DND-41 (cell line): ENCODE data around the gene DRG1.
"Not testable (repeated sequence)": the region's sequence is repeated elsewhere in the genome, so short reads cannot be mapped to it uniquely, and the experiment has no call there.

Experiments
- ATAC-seq: fragments of 200-7000 bp; cut with Tn5 transposase; 3 replicates; pipeline ENCODE4 v1.9.1; 2021; ENCODE audit warnings: low read depth; ENCODE audit not compliant: insufficient read depth
- DNase-seq: peaks from one replicate; pipeline ENCODE4 v3.0.0-alpha.2; 2020
- H2AFZ ChIP-seq: 2 replicates; pipeline ENCODE4 v1.6.0; 2012; ENCODE audit warnings: low read depth, low read length
- H3K27ac ChIP-seq: 2 replicates; pipeline ENCODE4 v1.5.1; 2012; ENCODE audit warnings: low read length, inconsistent platforms
- H3K27me3 ChIP-seq: fragments of 200-600 bp; sonication (generic); 2 replicates; pipeline ENCODE4 v1.6.0; 2012; ENCODE audit warnings: low read length, mild to moderate bottlenecking, inconsistent platforms; ENCODE audit not compliant: insufficient read depth, poor library complexity
- H3K36me3 ChIP-seq: 2 replicates; pipeline ENCODE4 v1.5.1; 2012; ENCODE audit warnings: low read length, inconsistent platforms; ENCODE audit not compliant: insufficient read depth
- H3K4me1 ChIP-seq: 2 replicates; pipeline ENCODE4 v1.5.1; 2012; ENCODE audit warnings: mild to moderate bottlenecking, low read length; ENCODE audit not compliant: insufficient read depth
- H3K4me2 ChIP-seq: 2 replicates; pipeline ENCODE4 v1.6.0; 2012; ENCODE audit warnings: mild to moderate bottlenecking, moderate library complexity, low read length, inconsistent platforms; ENCODE audit not compliant: insufficient read depth
- H3K4me3 ChIP-seq, 2 experiments: fragments of 200-600 bp in 1 of 2; shearing (Covaris generic) in 1 of 2; 2 replicates each; pipeline ENCODE4 v1.5.1; 2012 to 2016; ENCODE audit warnings: inconsistent platforms in 2 of 2, low read length in 2 of 2, mild to moderate bottlenecking in 2 of 2, low read depth in 1 of 2, moderate library complexity in 1 of 2
- H3K79me2 ChIP-seq: 2 replicates; pipeline ENCODE4 v1.6.0; 2012; ENCODE audit warnings: low read length, inconsistent platforms; ENCODE audit not compliant: insufficient read depth
- H3K9ac ChIP-seq: 2 replicates; pipeline ENCODE4 v1.6.0; 2012; ENCODE audit warnings: low read depth, mild to moderate bottlenecking, inconsistent platforms, low read length, moderate library complexity
- H3K9me3 ChIP-seq: 2 replicates; pipeline ENCODE4 v1.5.1; 2012; ENCODE audit warnings: low read length, moderate library complexity, mild to moderate bottlenecking, inconsistent platforms; ENCODE audit not compliant: insufficient read depth, severe bottlenecking
- H4K20me1 ChIP-seq: 2 replicates; pipeline ENCODE4 v1.6.0; 2012; ENCODE audit warnings: low read length; ENCODE audit not compliant: insufficient read depth
- CTCF ChIP-seq: IDR thresholded peaks from 2 replicates; pipeline ENCODE4 v1.5.1; 2012; ENCODE audit warnings: borderline replicate concordance, low read length, moderate library complexity, mild to moderate bottlenecking; ENCODE audit not compliant: poor library complexity, severe bottlenecking; ENCODE audit errors: extremely low read depth
- EZH2 ChIP-seq: IDR thresholded peaks from 3 replicates; pipeline ENCODE4 v1.6.1; 2012; ENCODE audit warnings: borderline replicate concordance, low read depth, mild to moderate bottlenecking, moderate library complexity, low read length, inconsistent platforms; ENCODE audit not compliant: severe bottlenecking

The DRG1 gene

DNA sequence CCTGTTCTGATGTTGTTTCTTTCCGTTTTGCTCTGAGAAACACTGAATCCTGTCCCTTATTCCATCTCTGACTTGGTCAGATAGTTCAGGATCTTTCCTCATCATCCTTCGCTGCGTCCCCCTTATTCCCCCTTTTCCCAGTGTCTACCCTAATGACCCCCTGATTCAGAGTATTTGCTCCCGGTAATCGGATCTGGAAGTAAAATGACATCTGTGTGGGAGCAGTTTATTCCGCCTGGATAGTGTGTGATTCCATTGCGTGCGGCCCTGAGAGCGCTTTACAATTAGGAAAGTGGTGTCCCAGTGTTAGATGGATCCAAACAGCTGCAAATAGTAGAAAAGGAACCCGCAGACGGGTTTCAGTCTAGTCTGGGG is 606 bp downstream of the DRG1 start:
- Histone ChIP-seq H3K4me1 (peaks cover 37% of the 10 kb centered on the region), H3K27me3 (no peaks in the 10 kb centered on the region), H3K27ac (peak overlapping the region; percentile 99), H3K4me3 (peak overlapping the region; percentile 96 to 99), H3K4me2 (peak overlapping the region; percentile 79), H3K9ac (peak overlapping the region; percentile 98), H3K79me2 (peaks cover 63% of the 10 kb centered on the region), H2AFZ (peak overlapping the region; percentile 99), H3K36me3 (peaks cover 42% of the 10 kb centered on the region), H3K9me3 (no peaks in the 10 kb centered on the region), H4K20me1 (peaks cover 8% of the 10 kb centered on the region; the same call in 1 of the 2 replicates)
- ATAC-seq (no peak), DNase-seq (no peak)
- TF ChIP-seq EZH2 (no peak), CTCF (no peak)

GRCh38 chr22:31402350-31402749 is 2.9 kb downstream of the DRG1 start:
- Histone ChIP-seq H3K4me1 (peaks cover 37% of the 10 kb centered on the region), H3K36me3 (peaks cover 63% of the 10 kb centered on the region), H3K79me2 (peaks cover 84% of the 10 kb centered on the region)
- not testable (repeated sequence) for H3K4me3 ChIP-seq, H4K20me1 ChIP-seq, H3K4me2 ChIP-seq, H2AFZ ChIP-seq, ATAC-seq, H3K27ac ChIP-seq, DNase-seq, H3K9me3 ChIP-seq, H3K27me3 ChIP-seq, H3K9ac ChIP-seq

- no peak overlapping the region for H2AFZ ChIP-seq
- H4K20me1 ChIP-seq = peaks cover 6% of the 10 kb centered on the region; the same call in 1 of the 2 replicates
- H3K9ac ChIP-seq = no peak overlapping the region
- ATAC-seq (no peak), DNase-seq (no peak)
- H3K4me2 ChIP-seq = no peak overlapping the region
- H3K27ac ChIP-seq = no peak overlapping the region
- H3K79me2 ChIP-seq = peaks cover 13% of the 10 kb centered on the region; the same call in 1 of the 2 replicates
- TF ChIP-seq CTCF (no peak), EZH2 (no peak)
- H3K9me3 ChIP-seq = no peaks in the 10 kb centered on the region
- no peaks in the 10 kb centered on the region for H3K27me3 ChIP-seq
- H3K4me1 ChIP-seq = no peaks in the 10 kb centered on the region
- H3K36me3 ChIP-seq = peaks cover 92% of the 10 kb centered on the region
- no peak overlapping the region for H3K4me3 ChIP-seq
Measured at GRCh38 chr22:31425331-31426050, 26.1 kb downstream of the DRG1 start.

DNA sequence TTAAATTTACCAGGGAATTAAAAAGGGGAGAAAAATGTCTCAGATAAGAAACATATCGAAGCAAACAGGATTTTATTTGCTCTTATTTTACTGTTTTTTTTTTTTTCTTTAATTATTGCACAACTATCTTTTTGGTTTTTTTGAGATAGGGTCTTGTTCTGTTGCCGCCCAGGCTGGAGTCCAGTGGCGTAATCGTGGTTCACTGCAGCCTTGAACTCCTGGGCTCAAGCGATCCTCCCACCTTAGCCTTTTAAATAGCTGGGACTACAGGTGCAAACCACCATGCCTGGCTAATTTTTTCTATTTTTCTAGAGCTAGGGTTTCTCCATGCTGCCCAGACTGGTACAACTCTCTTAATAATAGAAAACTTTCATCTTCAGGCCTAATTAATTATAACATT is 32.5 kb downstream of the DRG1 start:
- Histone ChIP-seq H3K27me3 (no peaks in the 10 kb centered on the region), H4K20me1 (peaks cover 10% of the 10 kb centered on the region; the same call in 1 of the 2 replicates), H3K36me3 (peaks cover 90% of the 10 kb centered on the region), H3K9me3 (no peaks in the 10 kb centered on the region), H2AFZ (no peak overlapping the region), H3K27ac (no peak overlapping the region), H3K4me1 (no peaks in the 10 kb centered on the region), H3K9ac (no peak overlapping the region), H3K4me2 (no peak overlapping the region), H3K79me2 (peaks cover 12% of the 10 kb centered on the region), H3K4me3 (no peak overlapping the region)
- no peak for DNase-seq
- no peak for TF ChIP-seq EZH2
- TF ChIP-seq CTCF = no peak
- no peak for ATAC-seq
